KMS-11 (cell line): Measurements from ENCODE around the gene TPH1.

Experiments
- H2AFZ ChIP-seq: fragments of 200-600 bp; sonication (generic); 2 replicates; pipeline ENCODE4 v1.6.1; 2016; ENCODE audit warnings: antibody characterized with exemption, mixed run types, low read depth
- H3K27ac ChIP-seq: fragments of 200-600 bp; sonication (generic); 2 replicates; pipeline ENCODE4 v1.6.1; 2016; ENCODE audit warnings: mild to moderate bottlenecking, mixed run types
- H3K27me3 ChIP-seq: fragments of 200-600 bp; sonication (generic); 2 replicates; pipeline ENCODE4 v1.6.1; 2017; ENCODE audit warnings: mild to moderate bottlenecking, low read depth, mixed run types, moderate library complexity; ENCODE audit not compliant: insufficient read depth
- H3K36me3 ChIP-seq: fragments of 200-600 bp; sonication (generic); 2 replicates; pipeline ENCODE4 v1.6.1; 2017; ENCODE audit warnings: mild to moderate bottlenecking, mixed run types; ENCODE audit not compliant: insufficient read depth
- H3K4me1 ChIP-seq: fragments of 200-600 bp; sonication (generic); 2 replicates; pipeline ENCODE4 v1.6.1; 2016; ENCODE audit warnings: mild to moderate bottlenecking, low read depth, mixed run types; ENCODE audit not compliant: poor library complexity, severe bottlenecking
- H3K4me2 ChIP-seq: fragments of 200-600 bp; sonication (generic); 2 replicates; pipeline ENCODE4 v1.7.0; 2016; ENCODE audit warnings: mild to moderate bottlenecking, mixed run types
- H3K4me3 ChIP-seq: fragments of 200-600 bp; sonication (generic); IDR thresholded peaks from 2 replicates; pipeline ENCODE4 v1.6.1; 2017; ENCODE audit warnings: low read depth, low read length, mixed read lengths; ENCODE audit not compliant: insufficient read depth
- H3K79me2 ChIP-seq: fragments of 200-600 bp; sonication (generic); 2 replicates; pipeline ENCODE4 v1.6.1; 2016; ENCODE audit warnings: low read depth, mixed run types; ENCODE audit not compliant: insufficient read depth
- H3K9ac ChIP-seq: fragments of 200-600 bp; sonication (generic); 2 replicates; pipeline ENCODE4 v1.6.1; 2016; ENCODE audit warnings: mild to moderate bottlenecking, mixed run types
- H4K20me1 ChIP-seq: fragments of 200-600 bp; sonication (generic); 2 replicates; pipeline ENCODE4 v1.6.1; 2016; ENCODE audit warnings: mild to moderate bottlenecking, mixed run types; ENCODE audit not compliant: insufficient read depth
- TF ChIP-seq, protein P1 (sequence below): fragments of 200-600 bp; sonication (generic); conservative IDR thresholded peaks from 2 replicates; pipeline ENCODE4 v1.6.1; 2017; ENCODE audit warnings: low read depth, mild to moderate bottlenecking, antibody characterized with exemption, low read length, moderate library complexity, mixed read lengths

Gene TPH1

DNA sequence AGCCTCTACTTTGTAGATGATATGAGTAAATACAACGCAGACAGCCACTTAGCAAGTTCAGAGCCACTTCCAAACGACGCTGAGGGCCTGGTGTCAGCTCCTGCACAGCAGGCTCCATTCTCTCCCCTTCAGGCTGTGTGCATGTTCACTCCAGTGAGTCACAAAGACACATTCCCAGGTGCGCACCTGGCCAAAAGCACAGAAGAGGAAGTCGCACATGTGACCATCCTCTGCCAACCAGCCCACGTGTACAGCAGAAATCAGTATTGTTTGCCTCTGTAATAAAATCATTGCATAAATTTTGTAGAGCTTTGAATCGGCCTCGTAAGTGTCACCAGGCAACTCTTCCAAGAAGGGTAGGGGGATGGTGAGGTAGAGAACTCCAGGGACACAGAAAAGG, 19.5 kb upstream of the TPH1 start:
- no peaks in the 10 kb centered on the region for H3K79me2 ChIP-seq
- H3K9ac ChIP-seq = no peak overlapping the region
- H3K4me3 ChIP-seq = no peak overlapping the region
- H3K36me3 ChIP-seq = no peaks in the 10 kb centered on the region
- no peaks in the 10 kb centered on the region for H3K4me1 ChIP-seq
- no peaks in the 10 kb centered on the region for H3K27me3 ChIP-seq
- no peak overlapping the region for H3K27ac ChIP-seq
- no peak overlapping the region for H3K4me2 ChIP-seq
- TF ChIP-seq, protein P1, sequence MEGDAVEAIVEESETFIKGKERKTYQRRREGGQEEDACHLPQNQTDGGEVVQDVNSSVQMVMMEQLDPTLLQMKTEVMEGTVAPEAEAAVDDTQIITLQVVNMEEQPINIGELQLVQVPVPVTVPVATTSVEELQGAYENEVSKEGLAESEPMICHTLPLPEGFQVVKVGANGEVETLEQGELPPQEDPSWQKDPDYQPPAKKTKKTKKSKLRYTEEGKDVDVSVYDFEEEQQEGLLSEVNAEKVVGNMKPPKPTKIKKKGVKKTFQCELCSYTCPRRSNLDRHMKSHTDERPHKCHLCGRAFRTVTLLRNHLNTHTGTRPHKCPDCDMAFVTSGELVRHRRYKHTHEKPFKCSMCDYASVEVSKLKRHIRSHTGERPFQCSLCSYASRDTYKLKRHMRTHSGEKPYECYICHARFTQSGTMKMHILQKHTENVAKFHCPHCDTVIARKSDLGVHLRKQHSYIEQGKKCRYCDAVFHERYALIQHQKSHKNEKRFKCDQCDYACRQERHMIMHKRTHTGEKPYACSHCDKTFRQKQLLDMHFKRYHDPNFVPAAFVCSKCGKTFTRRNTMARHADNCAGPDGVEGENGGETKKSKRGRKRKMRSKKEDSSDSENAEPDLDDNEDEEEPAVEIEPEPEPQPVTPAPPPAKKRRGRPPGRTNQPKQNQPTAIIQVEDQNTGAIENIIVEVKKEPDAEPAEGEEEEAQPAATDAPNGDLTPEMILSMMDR = no peak
- no peak overlapping the region for H2AFZ ChIP-seq
- no peaks in the 10 kb centered on the region for H4K20me1 ChIP-seq

- Histone ChIP-seq H3K4me2 (no peak overlapping the region), H3K79me2 (no peaks in the 10 kb centered on the region), H2AFZ (no peak overlapping the region), H3K4me1 (no peaks in the 10 kb centered on the region), H4K20me1 (no peaks in the 10 kb centered on the region), H3K36me3 (no peaks in the 10 kb centered on the region), H3K27me3 (no peaks in the 10 kb centered on the region), H3K4me3 (no peak overlapping the region), H3K27ac (no peak overlapping the region), H3K9ac (no peak overlapping the region)
- TF ChIP-seq, protein P1 = no peak
Observed at GRCh38 chr11:18064450-18065054, 18.5 kb upstream of the TPH1 start.

GRCh38 chr11:18063862-18064434, 17.9 kb upstream of the TPH1 start:
- H3K79me2 ChIP-seq = no peaks in the 10 kb centered on the region
- no peak overlapping the region for H3K27ac ChIP-seq
- no peak overlapping the region for H3K4me3 ChIP-seq
- H2AFZ ChIP-seq = no peak overlapping the region
- no peaks in the 10 kb centered on the region for H3K36me3 ChIP-seq
- no peak overlapping the region for H3K4me2 ChIP-seq
- H3K4me1 ChIP-seq = no peaks in the 10 kb centered on the region
- no peaks in the 10 kb centered on the region for H4K20me1 ChIP-seq
- no peak overlapping the region for H3K9ac ChIP-seq
- no peaks in the 10 kb centered on the region for H3K27me3 ChIP-seq
- TF ChIP-seq, protein P1 = no peak

DNA sequence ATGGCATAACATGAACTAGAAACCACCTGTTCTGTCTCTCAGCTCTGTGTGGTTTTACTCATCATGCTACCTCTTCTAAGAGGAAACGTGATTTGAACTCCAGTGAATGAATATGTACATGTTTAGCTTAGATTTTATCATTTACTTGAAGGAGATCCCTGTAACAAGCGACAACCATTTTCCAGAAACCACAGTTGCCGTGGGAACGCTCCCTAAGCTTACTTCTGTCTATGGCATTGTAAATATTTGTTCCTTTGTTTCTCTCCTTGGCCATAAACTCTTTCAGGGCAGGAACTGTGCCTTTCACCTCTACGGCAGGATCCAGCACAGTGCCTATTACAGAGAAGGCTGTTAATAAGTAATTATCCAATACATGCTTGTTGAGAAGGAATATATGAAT, 17.1 kb upstream of the TPH1 start:
- no peaks in the 10 kb centered on the region for H3K79me2 ChIP-seq
- H3K4me3 ChIP-seq = no peak overlapping the region
- TF ChIP-seq, protein P1 = no peak
- no peak overlapping the region for H3K9ac ChIP-seq
- H3K36me3 ChIP-seq = no peaks in the 10 kb centered on the region
- H2AFZ ChIP-seq = no peak overlapping the region
- H3K27ac ChIP-seq = no peak overlapping the region
- H4K20me1 ChIP-seq = no peaks in the 10 kb centered on the region
- H3K4me1 ChIP-seq = no peaks in the 10 kb centered on the region
- no peak overlapping the region for H3K4me2 ChIP-seq
- H3K27me3 ChIP-seq = no peaks in the 10 kb centered on the region
